Type B pancreatic cell (in vitro differentiated cells): Measurements from ENCODE around the gene ZWILCH. TPM values are rescaled to one million over a fixed set of nuclear protein-coding genes. Genes with fewer than 3 reads are reported as not detected.

Experiments used
- DNase-seq: peaks from one replicate; pipeline ENCODE4 v3.0.0; 2021; ENCODE audit warnings: mixed read lengths; ENCODE audit not compliant: unreplicated experiment; ENCODE audit errors: extremely low spot score
- H3K27ac Mint-ChIP-seq: 2 replicates; pipeline ENCODE4 v1.8.0; 2021; ENCODE audit warnings: mild to moderate bottlenecking, mixed read lengths
- H3K27me3 Mint-ChIP-seq: 2 replicates; pipeline ENCODE4 v1.8.0; 2021; ENCODE audit warnings: mixed read lengths
- H3K36me3 Mint-ChIP-seq: 2 replicates; pipeline ENCODE4 v1.8.0; 2021; ENCODE audit warnings: mixed read lengths
- H3K4me1 Mint-ChIP-seq: one replicate; pipeline ENCODE4 v1.8.0; 2021; ENCODE audit warnings: mixed read lengths; ENCODE audit not compliant: unreplicated experiment
- H3K4me3 Mint-ChIP-seq: 2 replicates; pipeline ENCODE4 v1.8.0; 2021; ENCODE audit warnings: mild to moderate bottlenecking, mixed read lengths
- H3K9me3 Mint-ChIP-seq: 2 replicates; pipeline ENCODE4 v1.8.0; 2021; ENCODE audit warnings: mixed read lengths
- total RNA-seq: library from RNA; stranded (reverse); gene quantifications from 2 replicates; pipeline ENCODE4 v1.2.1, GENCODE V29; 2021; ENCODE audit warnings: low replicate concordance
- TF ChIP-seq, protein P1 (sequence below): fragments of 200-600 bp; sonication (generic); conservative IDR thresholded peaks from 2 replicates; pipeline ENCODE4 v1.5.0; 2021; ENCODE audit warnings: antibody characterized with exemption, mild to moderate bottlenecking

ZWILCH gene
- total RNA-seq, 1 donor from 2014 or later = 23.2 TPM

DNA sequence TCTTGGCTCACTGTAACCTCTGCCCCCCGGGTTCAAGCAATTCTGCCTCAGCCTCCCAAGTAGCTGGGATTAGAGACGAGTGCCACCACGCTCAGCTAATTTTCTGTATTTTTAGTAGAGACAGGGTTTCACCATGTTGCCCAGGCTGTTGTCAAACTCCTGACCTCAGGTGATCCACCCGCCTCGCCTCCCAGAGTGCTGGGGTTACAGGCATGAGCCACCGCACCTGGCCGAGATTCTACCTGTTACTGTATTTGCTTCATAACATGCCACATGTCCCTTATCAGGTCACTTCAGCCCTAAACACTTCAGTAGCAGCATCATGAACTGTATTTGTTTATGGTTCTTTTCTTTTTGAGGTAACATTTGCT, 68.2 kb downstream of the ZWILCH start:
- DNase-seq = no peak
- Mint-ChIP-seq H3K27me3 (no peaks in the 10 kb centered on the region), H3K9me3 (no peaks in the 10 kb centered on the region), H3K4me3 (no peak overlapping the region), H3K4me1 (no peaks in the 10 kb centered on the region), H3K27ac (no peak overlapping the region), H3K36me3 (no peaks in the 10 kb centered on the region)
- TF ChIP-seq, protein P1, sequence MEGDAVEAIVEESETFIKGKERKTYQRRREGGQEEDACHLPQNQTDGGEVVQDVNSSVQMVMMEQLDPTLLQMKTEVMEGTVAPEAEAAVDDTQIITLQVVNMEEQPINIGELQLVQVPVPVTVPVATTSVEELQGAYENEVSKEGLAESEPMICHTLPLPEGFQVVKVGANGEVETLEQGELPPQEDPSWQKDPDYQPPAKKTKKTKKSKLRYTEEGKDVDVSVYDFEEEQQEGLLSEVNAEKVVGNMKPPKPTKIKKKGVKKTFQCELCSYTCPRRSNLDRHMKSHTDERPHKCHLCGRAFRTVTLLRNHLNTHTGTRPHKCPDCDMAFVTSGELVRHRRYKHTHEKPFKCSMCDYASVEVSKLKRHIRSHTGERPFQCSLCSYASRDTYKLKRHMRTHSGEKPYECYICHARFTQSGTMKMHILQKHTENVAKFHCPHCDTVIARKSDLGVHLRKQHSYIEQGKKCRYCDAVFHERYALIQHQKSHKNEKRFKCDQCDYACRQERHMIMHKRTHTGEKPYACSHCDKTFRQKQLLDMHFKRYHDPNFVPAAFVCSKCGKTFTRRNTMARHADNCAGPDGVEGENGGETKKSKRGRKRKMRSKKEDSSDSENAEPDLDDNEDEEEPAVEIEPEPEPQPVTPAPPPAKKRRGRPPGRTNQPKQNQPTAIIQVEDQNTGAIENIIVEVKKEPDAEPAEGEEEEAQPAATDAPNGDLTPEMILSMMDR = no peak

DNA sequence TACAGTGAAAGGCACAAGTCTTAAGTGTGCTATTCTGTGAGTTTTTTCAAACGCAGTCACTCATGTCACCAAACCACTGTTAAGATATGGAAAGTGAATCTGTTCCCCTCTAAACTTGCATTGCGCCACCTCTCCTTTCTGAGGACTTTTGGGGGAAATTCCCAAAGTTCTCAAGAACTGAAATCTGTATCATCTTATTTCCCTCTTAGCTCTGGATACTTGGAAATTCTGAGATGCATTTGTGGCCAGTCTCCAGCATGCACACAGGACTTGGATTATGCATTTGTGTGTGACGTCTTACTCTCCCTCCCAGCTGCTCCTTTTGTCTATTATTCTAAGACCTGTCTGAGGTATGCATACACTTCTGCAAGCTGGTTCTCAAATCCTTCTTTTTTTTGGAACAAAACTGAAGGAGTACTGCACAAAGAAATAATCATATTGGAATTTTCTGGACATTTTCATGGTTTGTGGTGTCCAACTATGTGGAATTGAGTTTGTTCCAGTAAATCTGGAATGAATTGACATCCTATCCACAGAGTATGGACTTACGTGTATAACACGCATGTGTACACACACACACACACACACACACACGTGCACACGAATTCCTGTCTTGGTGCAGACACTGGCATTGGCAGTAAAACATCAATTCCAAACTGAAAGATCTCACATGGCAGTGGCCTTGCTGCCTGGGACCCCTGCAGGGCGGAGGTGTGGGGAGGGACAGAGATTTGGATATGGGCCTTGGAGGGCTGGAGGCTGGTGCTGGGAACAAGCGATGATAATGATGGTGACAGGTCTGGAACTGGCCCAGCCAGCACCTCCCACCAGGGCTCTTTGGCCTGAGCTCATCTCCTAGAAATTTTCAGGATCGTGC, 68.8 kb downstream of the ZWILCH start:
- Mint-ChIP-seq H3K36me3 (no peaks in the 10 kb centered on the region), H3K27me3 (no peaks in the 10 kb centered on the region), H3K4me3 (no peak overlapping the region), H3K4me1 (no peaks in the 10 kb centered on the region), H3K27ac (no peak overlapping the region), H3K9me3 (no peaks in the 10 kb centered on the region)
- no peak for DNase-seq
- TF ChIP-seq, protein P1 = no peak

DNA sequence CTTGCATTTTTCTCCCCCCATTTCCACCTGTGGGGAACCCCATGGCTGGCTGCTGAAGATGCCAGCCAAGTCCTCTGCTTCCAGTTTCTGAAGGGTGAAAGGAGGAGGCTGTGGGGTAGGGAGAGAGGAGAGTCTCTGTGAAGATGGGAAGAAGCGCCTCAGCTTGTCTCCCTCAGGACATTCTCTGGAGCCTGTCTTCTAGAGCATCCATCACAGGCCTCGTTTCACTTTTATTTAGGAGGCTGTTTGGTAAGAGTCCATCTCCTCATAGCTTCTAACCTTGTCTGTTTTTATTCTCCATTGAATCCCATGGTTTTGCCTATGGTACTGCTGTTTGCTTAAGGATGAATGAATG, 69.4 kb downstream of the ZWILCH start:
- TF ChIP-seq, protein P1 = no peak
- Mint-ChIP-seq H3K27ac (no peak overlapping the region), H3K27me3 (no peaks in the 10 kb centered on the region), H3K4me1 (no peaks in the 10 kb centered on the region), H3K4me3 (no peak overlapping the region), H3K9me3 (no peaks in the 10 kb centered on the region), H3K36me3 (no peaks in the 10 kb centered on the region)
- DNase-seq = no peak

DNA sequence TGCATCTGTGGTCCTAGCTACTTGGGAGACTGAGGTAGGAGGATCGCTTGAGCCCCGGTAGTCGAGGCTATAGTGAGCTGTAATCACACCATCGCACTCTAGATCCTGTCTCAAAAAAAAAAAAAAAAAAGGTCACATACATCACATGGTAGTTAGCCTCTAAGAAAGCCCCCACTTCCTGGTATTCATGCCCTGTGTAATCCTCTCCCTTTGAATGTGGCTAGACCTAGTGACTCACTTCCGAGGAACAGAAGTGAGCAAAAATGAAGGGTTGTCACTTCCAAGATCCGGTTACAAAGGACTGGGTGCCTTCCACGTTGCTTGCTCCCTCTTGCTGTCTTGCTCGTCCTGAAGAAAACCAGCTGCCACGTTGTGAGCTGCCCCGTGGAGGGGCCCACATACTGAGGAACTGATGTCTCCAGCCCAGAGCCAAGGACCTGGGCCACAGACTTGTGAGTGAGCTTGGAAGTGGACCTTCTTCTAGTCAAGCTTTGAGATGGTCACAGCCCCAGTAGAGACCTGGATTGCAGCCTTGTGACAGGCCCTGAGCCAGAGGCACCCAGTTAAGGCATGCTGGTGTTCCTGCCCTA, 73.3 kb downstream of the ZWILCH start:
- peaks cover 3% of the 10 kb centered on the region for H3K4me1 Mint-ChIP-seq
- no peaks in the 10 kb centered on the region for H3K36me3 Mint-ChIP-seq
- H3K27ac Mint-ChIP-seq = no peak overlapping the region
- H3K4me3 Mint-ChIP-seq = no peak overlapping the region
- no peak for DNase-seq
- TF ChIP-seq, protein P1 = no peak
- H3K9me3 Mint-ChIP-seq = no peaks in the 10 kb centered on the region
- no peaks in the 10 kb centered on the region for H3K27me3 Mint-ChIP-seq

DNA sequence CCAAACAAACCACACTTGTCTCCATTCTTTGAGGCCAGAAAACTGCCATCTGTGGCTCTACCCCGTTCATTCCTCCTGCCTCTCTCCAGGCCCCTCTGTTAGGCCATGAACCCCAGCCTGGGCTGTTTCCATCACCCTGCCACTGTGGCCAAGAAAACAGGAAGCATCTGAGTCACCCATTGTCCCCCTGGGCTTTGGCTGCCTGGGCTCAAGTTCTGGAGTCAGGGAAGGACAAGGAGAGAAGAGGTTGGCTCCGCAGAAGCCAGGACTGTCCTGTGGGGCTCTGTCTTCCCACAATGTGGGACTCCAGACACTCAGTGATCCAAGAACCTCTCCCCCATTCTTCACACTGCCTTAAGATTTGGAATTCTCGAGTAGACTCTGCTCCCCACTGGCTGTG, 75.5 kb downstream of the ZWILCH start:
- no peak for DNase-seq
- Mint-ChIP-seq H3K4me3 (no peak overlapping the region), H3K9me3 (no peaks in the 10 kb centered on the region), H3K4me1 (peaks cover 3% of the 10 kb centered on the region), H3K27me3 (peaks cover under 1% of the 10 kb centered on the region), H3K27ac (no peak overlapping the region), H3K36me3 (no peaks in the 10 kb centered on the region)
- TF ChIP-seq, protein P1 = no peak
